Omental fat pad (tissue), 4 donors: ENCODE data around the gene IMPA2. TPM values are rescaled to one million over a fixed set of nuclear protein-coding genes. Genes with fewer than 3 reads are reported as not detected.

ENCODE experiments used
- ATAC-seq: fragments of 150-250 bp; one replicate; pipeline ENCODE4 v1.9.1; 2016; ENCODE audit warnings: mild to moderate bottlenecking, moderate library complexity; ENCODE audit not compliant: low FRiP score
- DNase-seq: peaks from one replicate; pipeline ENCODE4 v3.0.0-alpha.2; 2019; ENCODE audit warnings: low spot score
- total RNA-seq, 4 donors: library from RNA; depleted of rRNA; stranded (reverse); fragments of >200 nt; gene quantifications; one replicate each; pipeline ENCODE4 v1.1.0, GENCODE V29; 2016
- TF ChIP-seq, protein P1 (sequence below), 3 donors: fragments of 450-650 bp; IDR thresholded peaks; one replicate each; pipeline ENCODE4 v1.5.1; 2016 to 2017; ENCODE audit warnings: antibody characterized with exemption in 3 of 3, mild to moderate bottlenecking in 3 of 3, moderate library complexity in 2 of 3

The IMPA2 gene
- total RNA-seq, 4 donors from 2014 or later, result 18.7 to 31.6 (median 27.7) TPM

DNA sequence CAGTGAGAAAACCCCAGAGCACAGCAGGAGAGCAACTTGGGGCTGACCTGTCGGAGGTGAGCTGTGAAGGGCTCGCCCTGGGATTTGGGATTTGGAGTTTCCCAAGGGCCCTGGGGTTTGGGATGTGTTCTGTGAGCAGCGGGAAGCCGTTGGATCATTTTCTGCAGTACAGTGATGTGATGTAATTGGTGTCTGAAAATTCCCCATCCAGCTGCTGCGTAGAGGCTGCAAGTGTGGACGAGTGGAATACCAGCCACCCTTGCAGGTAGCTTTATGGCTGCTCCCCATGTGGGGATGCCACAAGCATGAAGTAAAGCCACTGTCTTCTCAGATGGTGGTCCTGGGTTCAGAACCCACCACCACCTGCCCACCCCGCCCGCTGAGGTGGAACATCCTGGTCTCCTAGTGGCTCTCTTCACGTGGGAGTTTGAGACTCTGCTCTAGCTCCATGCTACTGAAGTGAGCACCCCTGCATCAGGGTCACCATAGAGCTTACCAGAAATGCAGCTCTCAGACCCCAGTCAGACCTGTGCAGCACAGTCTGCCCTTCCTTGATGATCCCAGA, 15.0 kb downstream of the IMPA2 start:
- TF ChIP-seq, protein P1, sequence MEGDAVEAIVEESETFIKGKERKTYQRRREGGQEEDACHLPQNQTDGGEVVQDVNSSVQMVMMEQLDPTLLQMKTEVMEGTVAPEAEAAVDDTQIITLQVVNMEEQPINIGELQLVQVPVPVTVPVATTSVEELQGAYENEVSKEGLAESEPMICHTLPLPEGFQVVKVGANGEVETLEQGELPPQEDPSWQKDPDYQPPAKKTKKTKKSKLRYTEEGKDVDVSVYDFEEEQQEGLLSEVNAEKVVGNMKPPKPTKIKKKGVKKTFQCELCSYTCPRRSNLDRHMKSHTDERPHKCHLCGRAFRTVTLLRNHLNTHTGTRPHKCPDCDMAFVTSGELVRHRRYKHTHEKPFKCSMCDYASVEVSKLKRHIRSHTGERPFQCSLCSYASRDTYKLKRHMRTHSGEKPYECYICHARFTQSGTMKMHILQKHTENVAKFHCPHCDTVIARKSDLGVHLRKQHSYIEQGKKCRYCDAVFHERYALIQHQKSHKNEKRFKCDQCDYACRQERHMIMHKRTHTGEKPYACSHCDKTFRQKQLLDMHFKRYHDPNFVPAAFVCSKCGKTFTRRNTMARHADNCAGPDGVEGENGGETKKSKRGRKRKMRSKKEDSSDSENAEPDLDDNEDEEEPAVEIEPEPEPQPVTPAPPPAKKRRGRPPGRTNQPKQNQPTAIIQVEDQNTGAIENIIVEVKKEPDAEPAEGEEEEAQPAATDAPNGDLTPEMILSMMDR (IDR thresholded peaks at IDR 0.05), result no peak
- DNase-seq, result no peak
- no peak for ATAC-seq

DNA sequence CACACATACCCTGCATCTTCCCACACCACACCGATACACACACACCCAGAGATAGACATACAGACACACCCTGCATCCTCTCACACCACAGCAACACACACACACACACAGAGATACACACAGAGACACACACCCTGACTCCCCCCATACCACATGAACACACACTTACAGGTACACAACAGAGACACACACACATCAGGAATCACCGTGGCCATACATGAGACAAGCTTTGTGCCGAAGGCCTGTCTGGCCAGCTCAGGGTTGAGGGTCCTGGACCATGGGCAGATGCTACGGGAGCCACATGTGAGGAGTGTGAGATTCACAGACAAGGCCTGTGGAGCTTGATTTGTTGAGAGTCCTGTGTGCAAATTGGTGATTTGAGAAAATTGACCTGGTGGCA, 15.6 kb downstream of the IMPA2 start:
- DNase-seq (no peak), ATAC-seq (no peak)
- TF ChIP-seq, protein P1 (IDR thresholded peaks at IDR 0.05), result no peak

DNA sequence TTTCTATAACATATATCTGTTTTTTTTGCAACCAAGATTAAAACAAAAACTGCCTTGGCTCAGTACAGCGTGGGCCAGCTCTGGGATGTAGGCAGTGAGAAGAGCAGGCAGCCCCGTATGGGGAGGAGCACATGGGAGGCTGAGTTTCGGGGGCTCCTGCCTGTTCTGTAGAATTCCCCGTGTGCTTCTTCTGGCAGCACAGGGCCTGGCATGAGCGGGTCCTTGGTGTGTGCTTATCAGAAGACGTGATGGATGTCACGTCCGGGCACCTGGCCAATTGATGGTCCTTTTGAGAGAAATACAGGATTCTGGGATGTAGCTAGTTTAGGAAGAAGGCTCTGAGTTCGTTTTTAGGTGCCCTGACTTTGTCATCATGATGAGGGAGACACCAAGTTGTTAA, 16.2 kb downstream of the IMPA2 start:
- TF ChIP-seq, protein P1 (IDR thresholded peaks at IDR 0.05), result no peak
- ATAC-seq (no peak), DNase-seq (no peak)

DNA sequence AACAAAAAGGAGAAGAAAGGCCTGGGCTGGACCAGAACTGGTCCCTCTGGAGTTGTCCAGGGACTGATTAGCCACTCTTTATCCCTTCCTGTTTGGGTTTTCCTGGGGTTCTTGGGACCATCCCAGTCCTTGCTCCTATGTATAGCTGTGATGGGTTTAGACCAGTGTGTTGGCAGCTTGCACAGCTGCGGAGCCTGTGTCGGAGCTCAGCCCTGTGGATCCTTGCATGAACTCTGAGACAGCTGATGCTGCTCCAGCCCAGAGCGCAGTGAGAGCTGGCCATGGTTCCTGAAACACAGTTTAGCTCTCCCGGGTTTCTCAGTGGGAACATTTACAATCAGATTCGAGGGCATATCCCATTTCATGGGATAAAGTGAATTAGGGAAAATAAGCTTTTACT, 16.9 kb downstream of the IMPA2 start:
- TF ChIP-seq, protein P1 (IDR thresholded peaks at IDR 0.05), result no peak
- ATAC-seq (no peak), DNase-seq (no peak)

DNA sequence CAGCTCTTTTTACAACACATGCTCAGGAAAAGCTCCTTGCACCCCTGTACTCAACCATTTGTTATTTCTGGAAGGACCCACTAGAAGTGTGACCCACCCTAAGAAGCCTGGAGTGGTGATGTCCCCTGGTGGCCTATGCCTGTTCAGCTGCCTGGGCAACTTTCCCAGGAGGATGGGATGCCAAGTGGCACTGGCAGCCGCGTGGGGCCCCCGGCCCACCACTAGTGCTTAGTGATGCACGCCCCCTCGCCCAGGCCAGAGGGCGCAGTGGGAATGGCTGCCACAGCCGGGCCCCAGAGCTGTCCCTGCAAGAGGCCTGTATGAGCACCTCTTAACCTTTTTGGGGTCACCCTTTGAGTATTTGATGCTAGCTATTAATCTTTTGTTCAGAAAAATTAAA, 18.1 kb downstream of the IMPA2 start:
- TF ChIP-seq, protein P1 (IDR thresholded peaks at IDR 0.05), result no peak
- ATAC-seq (no peak), DNase-seq (no peak)

DNA sequence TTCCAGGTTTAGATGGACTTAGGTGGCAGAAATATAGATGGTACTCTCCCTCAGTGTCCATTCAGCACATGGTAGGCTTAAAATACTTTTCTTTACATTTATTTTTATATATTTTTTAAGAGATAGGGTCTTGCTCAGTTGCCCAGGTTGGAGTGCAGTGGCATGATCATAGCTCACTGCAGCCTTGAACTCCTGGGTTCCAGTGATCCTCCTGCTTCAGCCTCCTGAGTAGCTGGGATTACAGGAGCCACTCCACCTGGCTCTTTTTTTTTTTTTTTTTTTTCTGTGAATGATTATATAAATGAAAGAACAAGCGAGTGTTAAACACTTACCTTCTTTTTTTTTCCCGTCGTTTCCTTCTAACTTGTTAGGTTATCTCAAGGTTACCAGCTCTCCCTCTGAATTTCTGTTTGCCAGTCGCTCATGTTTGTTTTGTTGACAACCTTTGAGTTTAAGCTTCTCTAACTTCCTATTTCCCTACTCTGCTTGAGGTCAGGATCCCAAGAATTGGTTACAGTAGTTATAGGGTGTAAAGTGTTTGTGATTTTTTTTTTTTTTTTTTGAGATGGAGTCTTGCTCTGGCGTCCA, 18.9 kb downstream of the IMPA2 start:
- no peak for ATAC-seq
- TF ChIP-seq, protein P1 (IDR thresholded peaks at IDR 0.05), result no peak

DNA sequence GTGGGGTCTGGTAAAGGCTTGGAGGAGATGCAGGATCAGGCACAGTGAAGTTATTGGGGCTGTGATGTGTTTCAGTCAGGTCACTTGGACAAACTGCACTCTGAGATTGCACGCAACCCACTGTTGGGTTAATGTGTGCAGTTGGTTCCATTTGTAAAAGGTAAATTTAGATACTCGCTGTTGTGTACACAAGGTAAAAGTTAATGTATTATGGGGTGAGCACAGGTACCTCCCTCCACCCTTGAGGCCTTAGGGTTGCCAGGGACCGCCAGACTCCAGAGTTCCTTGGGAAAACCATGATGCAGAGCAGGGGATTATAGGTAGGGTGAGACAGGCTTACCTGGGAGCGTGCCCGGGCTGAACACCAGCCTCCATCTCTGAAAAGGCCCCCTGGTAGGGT, 20.1 kb downstream of the IMPA2 start:
- ATAC-seq, result no peak
- no peak for DNase-seq
- TF ChIP-seq, protein P1 (IDR thresholded peaks at IDR 0.05), result no peak

More for the DNA sequence above, 18.9 kb downstream of the IMPA2 start:
- DNase-seq, result no peak
